Mesothelial cell of epicardium (in vitro differentiated cells): ENCODE measurements around the gene NR5A2. TPM values are rescaled to one million over a fixed set of nuclear protein-coding genes. Genes with fewer than 3 reads are reported as not detected.

ENCODE experiments used
- DNase-seq, 2 experiments: peaks; one replicate each; pipeline ENCODE4 v3.0.0; 2021; ENCODE audit warnings: low spot score in 2 of 2; ENCODE audit not compliant: unreplicated experiment in 2 of 2
- H3K27ac Mint-ChIP-seq: 2 replicates; pipeline ENCODE4 v1.8.0; 2021; ENCODE audit warnings: mixed read lengths
- H3K27me3 Mint-ChIP-seq: 2 replicates; pipeline ENCODE4 v1.8.0; 2021; ENCODE audit warnings: low read depth, mixed read lengths
- H3K36me3 Mint-ChIP-seq: 2 replicates; pipeline ENCODE4 v1.8.0; 2021; ENCODE audit warnings: mixed read lengths
- H3K4me1 Mint-ChIP-seq: 2 replicates; pipeline ENCODE4 v1.8.0; 2021; ENCODE audit warnings: mixed read lengths
- H3K4me3 Mint-ChIP-seq: 2 replicates; pipeline ENCODE4 v1.8.0; 2021; ENCODE audit warnings: mild to moderate bottlenecking, moderate library complexity, mixed read lengths
- H3K9me3 Mint-ChIP-seq: 2 replicates; pipeline ENCODE4 v1.8.0; 2021; ENCODE audit warnings: mixed read lengths
- CTCF ChIP-seq: fragments of 200-600 bp; sonication (generic); IDR thresholded peaks from one replicate; pipeline ENCODE4 v1.5.0; 2021; ENCODE audit warnings: antibody characterized with exemption; ENCODE audit not compliant: unreplicated experiment
- total RNA-seq: library from RNA; stranded (reverse); gene quantifications from 3 replicates; pipeline ENCODE4 v1.2.1, GENCODE V29; 2021

NR5A2 gene
- total RNA-seq, 1 donor from 2014 or later = 0.38 TPM

- DNase-seq = no peak
- no peaks in the 10 kb centered on the region for H3K36me3 Mint-ChIP-seq
- H3K27me3 Mint-ChIP-seq = peaks cover 3% of the 10 kb centered on the region
- H3K4me3 Mint-ChIP-seq = no peak overlapping the region
- H3K4me1 Mint-ChIP-seq = no peaks in the 10 kb centered on the region
- TF ChIP-seq CTCF = no peak
- H3K9me3 Mint-ChIP-seq = no peaks in the 10 kb centered on the region
- no peak overlapping the region for H3K27ac Mint-ChIP-seq
Measured at GRCh38 chr1:200206761-200207160, 179.3 kb downstream of the NR5A2 start.

GRCh38 chr1:200207711-200208126, 180.2 kb downstream of the NR5A2 start:
- TF ChIP-seq CTCF = no peak
- H3K27me3 Mint-ChIP-seq = no peaks in the 10 kb centered on the region
- no peak overlapping the region for H3K4me3 Mint-ChIP-seq
- no peaks in the 10 kb centered on the region for H3K9me3 Mint-ChIP-seq
- no peaks in the 10 kb centered on the region for H3K4me1 Mint-ChIP-seq
- H3K27ac Mint-ChIP-seq = no peak overlapping the region
- no peaks in the 10 kb centered on the region for H3K36me3 Mint-ChIP-seq
- DNase-seq = no peak

GRCh38 chr1:200211157-200211556, 183.6 kb downstream of the NR5A2 start:
- Mint-ChIP-seq H3K27ac (no peak overlapping the region), H3K4me1 (no peaks in the 10 kb centered on the region), H3K36me3 (no peaks in the 10 kb centered on the region), H3K27me3 (peaks cover 2% of the 10 kb centered on the region), H3K9me3 (peaks cover 8% of the 10 kb centered on the region), H3K4me3 (no peak overlapping the region)
- TF ChIP-seq CTCF = no peak
- DNase-seq = no peak

GRCh38 chr1:200213392-200213791, 185.9 kb downstream of the NR5A2 start:
- Mint-ChIP-seq H3K4me3 (no peak overlapping the region), H3K4me1 (no peaks in the 10 kb centered on the region), H3K27me3 (peaks cover 2% of the 10 kb centered on the region), H3K36me3 (no peaks in the 10 kb centered on the region), H3K27ac (no peak overlapping the region), H3K9me3 (peaks cover 8% of the 10 kb centered on the region)
- TF ChIP-seq CTCF = no peak
- no peak for DNase-seq

GRCh38 chr1:200213921-200214320, 186.4 kb downstream of the NR5A2 start:
- H3K27ac Mint-ChIP-seq = no peak overlapping the region
- no peak for DNase-seq
- H3K27me3 Mint-ChIP-seq = peaks cover 4% of the 10 kb centered on the region
- H3K36me3 Mint-ChIP-seq = no peaks in the 10 kb centered on the region
- TF ChIP-seq CTCF = no peak
- H3K4me3 Mint-ChIP-seq = no peak overlapping the region
- H3K9me3 Mint-ChIP-seq = peaks cover 8% of the 10 kb centered on the region
- no peaks in the 10 kb centered on the region for H3K4me1 Mint-ChIP-seq

GRCh38 chr1:200215350-200215749, 187.8 kb downstream of the NR5A2 start:
- DNase-seq = no peak
- Mint-ChIP-seq H3K36me3 (no peaks in the 10 kb centered on the region), H3K4me1 (no peaks in the 10 kb centered on the region)

More at GRCh38 chr1:200215350-200215749, 187.8 kb downstream of the NR5A2 start:
- H3K27ac Mint-ChIP-seq = no peak overlapping the region
- H3K27me3 Mint-ChIP-seq = peaks cover 6% of the 10 kb centered on the region
- H3K9me3 Mint-ChIP-seq = peaks cover 8% of the 10 kb centered on the region
- H3K4me3 Mint-ChIP-seq = no peak overlapping the region
- no peak for TF ChIP-seq CTCF
